Spleen (tissue), 7 donors: ENCODE data around the gene NF2.

Source experiments
- POLR2A ChIP-seq, 3 donors: fragments of 450-650 bp; IDR thresholded peaks; one replicate each; pipeline ENCODE4 v1.5.1; 2017; ENCODE audit warnings: antibody characterized with exemption in 3 of 3, mild to moderate bottlenecking in 1 of 3
- POLR2AphosphoS5 ChIP-seq, 3 donors: sonication (generic); formaldehyde crosslinking; IDR thresholded peaks; one replicate each; pipeline ENCODE4 v1.5.1; 2017; ENCODE audit warnings: antibody characterized with exemption in 3 of 3
- TF ChIP-seq, protein P1 (sequence below), 11 experiments: fragments of 200-600 bp in 7 of 11; fragments of 450-650 bp in 4 of 11; sonication (generic) in 4 of 11; IDR thresholded peaks in 8 of 11; conservative IDR thresholded peaks in 3 of 11; 1 replicate in 7 of 11; 2 replicates in 4 of 11; pipeline versions ENCODE4 v1.4.0 to v1.8.0; 2016 to 2021; ENCODE audit warnings: antibody characterized with exemption in 11 of 11, inconsistent platforms in 4 of 11, mild to moderate bottlenecking in 1 of 11
- donor health status: DM: no; HTN: no; CAD: no; lungs with moderate emphysema.
- donor health status: DM: no; HTN: no; CAD: no.
- donor health status: DM: no; HTN: no; CAD: no.

DNA sequence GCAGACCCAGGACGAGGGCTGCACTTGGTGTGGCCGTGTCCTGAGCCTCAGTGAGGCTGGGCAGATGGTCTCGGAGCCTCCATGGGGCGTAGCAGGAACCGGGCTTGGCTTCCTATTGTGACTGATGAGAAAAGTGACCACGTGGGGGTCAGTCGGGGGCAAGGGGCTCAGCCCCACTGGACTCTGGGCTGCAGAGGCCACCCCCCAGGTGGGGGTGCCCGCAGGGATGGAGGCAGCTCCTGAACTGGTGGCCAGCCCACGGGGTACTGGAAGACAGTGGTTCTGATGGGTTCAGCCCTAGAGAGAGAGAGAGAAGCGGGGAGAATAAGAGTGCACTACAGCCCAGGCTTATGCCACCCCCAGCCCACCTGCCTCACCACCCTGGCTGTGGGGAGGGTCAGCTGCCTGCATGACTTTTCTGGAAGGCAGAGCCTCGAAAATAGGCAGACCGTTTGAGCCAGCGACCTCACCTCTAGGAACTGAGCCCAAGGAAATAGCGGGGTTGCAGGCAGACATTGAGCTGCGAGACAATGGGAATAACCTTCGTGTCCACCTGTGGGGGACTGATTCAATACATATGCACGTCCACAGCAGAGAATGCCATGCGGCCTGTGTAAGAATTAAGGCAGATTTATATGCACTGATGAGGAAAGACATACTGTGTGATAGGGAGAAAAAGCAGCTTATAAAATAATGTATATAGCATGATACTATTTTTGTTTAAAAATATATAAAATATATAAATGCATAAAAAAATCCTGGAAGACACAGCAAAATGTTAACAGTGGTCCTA lies 127.8 kb downstream of the NF2 start:
- TF ChIP-seq, protein P1, sequence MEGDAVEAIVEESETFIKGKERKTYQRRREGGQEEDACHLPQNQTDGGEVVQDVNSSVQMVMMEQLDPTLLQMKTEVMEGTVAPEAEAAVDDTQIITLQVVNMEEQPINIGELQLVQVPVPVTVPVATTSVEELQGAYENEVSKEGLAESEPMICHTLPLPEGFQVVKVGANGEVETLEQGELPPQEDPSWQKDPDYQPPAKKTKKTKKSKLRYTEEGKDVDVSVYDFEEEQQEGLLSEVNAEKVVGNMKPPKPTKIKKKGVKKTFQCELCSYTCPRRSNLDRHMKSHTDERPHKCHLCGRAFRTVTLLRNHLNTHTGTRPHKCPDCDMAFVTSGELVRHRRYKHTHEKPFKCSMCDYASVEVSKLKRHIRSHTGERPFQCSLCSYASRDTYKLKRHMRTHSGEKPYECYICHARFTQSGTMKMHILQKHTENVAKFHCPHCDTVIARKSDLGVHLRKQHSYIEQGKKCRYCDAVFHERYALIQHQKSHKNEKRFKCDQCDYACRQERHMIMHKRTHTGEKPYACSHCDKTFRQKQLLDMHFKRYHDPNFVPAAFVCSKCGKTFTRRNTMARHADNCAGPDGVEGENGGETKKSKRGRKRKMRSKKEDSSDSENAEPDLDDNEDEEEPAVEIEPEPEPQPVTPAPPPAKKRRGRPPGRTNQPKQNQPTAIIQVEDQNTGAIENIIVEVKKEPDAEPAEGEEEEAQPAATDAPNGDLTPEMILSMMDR (IDR thresholded peaks at IDR 0.05 in 8 of 11, conservative IDR thresholded peaks at IDR 0.05 in 3 of 11): no peak
- no peak for TF ChIP-seq POLR2AphosphoS5 (IDR thresholded peaks at IDR 0.05)
- no peak for TF ChIP-seq POLR2A (IDR thresholded peaks at IDR 0.05)
